GM23248 (cell line): ENCODE results near the gene HSPA1B. TPM values are rescaled to one million over a fixed set of nuclear protein-coding genes. Genes with fewer than 3 reads are reported as not detected.
"Not testable (repeated sequence)": the region's sequence is repeated elsewhere in the genome, so short reads cannot be mapped to it uniquely, and the experiment has no call there.

Experiments used
- DNase-seq: peaks from one replicate; pipeline ENCODE4 v3.0.0-alpha.2; 2015
- H2AFZ ChIP-seq: fragments of 200-600 bp; sonication (generic); 2 replicates; pipeline ENCODE4 v1.6.1; 2016; ENCODE audit warnings: antibody characterized with exemption
- H3F3A ChIP-seq: fragments of 200-600 bp; sonication (generic); 2 replicates; pipeline ENCODE4 v1.6.1; 2016; ENCODE audit warnings: mild to moderate bottlenecking, antibody characterized with exemption, mixed run types; ENCODE audit not compliant: insufficient read depth
- H3K27ac ChIP-seq: fragments of 200-600 bp; sonication (generic); 2 replicates; pipeline ENCODE4 v1.5.1; 2016; ENCODE audit warnings: mild to moderate bottlenecking
- H3K27me3 ChIP-seq: fragments of 200-600 bp; sonication (generic); replicated peaks from 2 replicates; pipeline ENCODE4 v1.6.1; 2016; ENCODE audit warnings: mild to moderate bottlenecking; ENCODE audit not compliant: insufficient read depth
- H3K36me3 ChIP-seq: fragments of 200-600 bp; sonication (generic); 2 replicates; pipeline ENCODE4 v1.6.1; 2016; ENCODE audit warnings: low read depth, mild to moderate bottlenecking
- H3K4me1 ChIP-seq: fragments of 200-600 bp; sonication (generic); 2 replicates; pipeline ENCODE4 v1.6.1; 2016; ENCODE audit warnings: mild to moderate bottlenecking; ENCODE audit not compliant: insufficient read depth
- H3K4me2 ChIP-seq: fragments of 200-600 bp; sonication (generic); one replicate; pipeline ENCODE4 v1.6.1; 2016; ENCODE audit warnings: mild to moderate bottlenecking; ENCODE audit not compliant: unreplicated experiment
- H3K4me3 ChIP-seq: fragments of 200-600 bp; sonication (generic); 2 replicates; pipeline ENCODE4 v1.5.1; 2016; ENCODE audit warnings: mild to moderate bottlenecking
- H3K79me2 ChIP-seq: fragments of 200-600 bp; sonication (generic); 2 replicates; pipeline ENCODE4 v1.6.1; 2016; ENCODE audit warnings: mild to moderate bottlenecking; ENCODE audit not compliant: insufficient read depth
- H3K9ac ChIP-seq: fragments of 200-600 bp; sonication (generic); 2 replicates; pipeline ENCODE4 v1.6.1; 2016; ENCODE audit warnings: mild to moderate bottlenecking
- H3K9me2 ChIP-seq: fragments of 200-600 bp; sonication (generic); 2 replicates; pipeline ENCODE4 v1.6.1; 2016; ENCODE audit warnings: mixed run types, mild to moderate bottlenecking, moderate library complexity; ENCODE audit not compliant: insufficient read depth
- H3K9me3 ChIP-seq: fragments of 200-600 bp; sonication (generic); one replicate; pipeline ENCODE4 v1.6.1; 2017; ENCODE audit warnings: low read depth
- H4K20me1 ChIP-seq: fragments of 200-600 bp; sonication (generic); 2 replicates; pipeline ENCODE4 v1.6.0; 2016; ENCODE audit not compliant: insufficient read depth
- EZH2 ChIP-seq: fragments of 200-600 bp; sonication (generic); IDR thresholded peaks from 2 replicates; pipeline ENCODE4 v1.6.1; 2018; ENCODE audit warnings: antibody characterized with exemption, mild to moderate bottlenecking; ENCODE audit not compliant: insufficient read depth, poor library complexity, severe bottlenecking
- EZH2phosphoT487 ChIP-seq: fragments of 200-600 bp; sonication (generic); IDR thresholded peaks from 2 replicates; pipeline ENCODE4 v1.6.1; 2018; ENCODE audit warnings: antibody characterized with exemption, moderate library complexity, mild to moderate bottlenecking, low read depth; ENCODE audit not compliant: insufficient read depth
- WGBS, 2 experiments: methylation state at CpG; one replicate each; pipeline ENCODE4 v1.1.6; 2015 to 2017; ENCODE audit warnings: low lambda C conversion rate in 2 of 2, low coverage in 1 of 2; ENCODE audit errors: missing lambda C conversion rate in 2 of 2; 5-methylcytosine and 5-hydroxymethylcytosine counted together
- in situ Hi-C: fragments of 300-500 bp; cut with MboI; formaldehyde crosslinking; loops from 2 replicates; pipeline ENCODE4 v1.15.0; 2020
- polyA plus RNA-seq: library from polyadenylated mRNA; unstranded; fragments of >200 nt; fragmentation: Nextera tagmentation; extraction: Ambion mirVana; gene quantifications from 2 replicates; pipeline ENCODE4 v1.2.1, GENCODE V29; 2016
- total RNA-seq: library from RNA; depleted of rRNA; stranded (reverse); fragments of >200 nt; shearing (Covaris generic); gene quantifications from 2 replicates; pipeline ENCODE4 v1.2.3, GENCODE V29; 2014

The HSPA1B gene
- total and polyA plus RNA-seq, 2 experiments from 2014 or later: 61.3 to 104 TPM

DNA sequence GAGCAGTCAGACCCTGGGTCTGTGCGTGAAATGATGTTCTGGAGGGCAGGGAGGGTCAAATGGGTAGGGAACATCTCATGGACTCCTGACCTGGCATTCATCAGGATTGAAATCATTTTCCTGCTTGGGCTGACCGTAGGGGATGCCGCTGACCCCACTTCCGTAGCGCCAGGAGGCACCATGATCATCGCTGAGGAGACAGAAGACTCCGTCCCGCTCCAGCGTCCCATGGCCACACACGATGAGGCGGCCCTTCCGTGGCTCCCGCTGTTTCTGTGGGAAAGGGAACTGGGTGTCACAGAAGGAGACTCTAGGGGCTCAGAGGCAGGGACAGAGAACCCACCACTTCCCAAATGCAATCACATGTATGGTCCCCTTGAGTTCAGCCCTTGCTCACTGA lies 32.8 kb downstream of the HSPA1B start:
- 87 to 89% methylated on average over 13 of the region's 13 CpGs for WGBS, 2 experiments
- Histone ChIP-seq H3K9me2 (no peaks in the 10 kb centered on the region), H3K27me3 (no peaks in the 10 kb centered on the region), H3K9ac (no peak overlapping the region), H3K79me2 (peaks cover 11% of the 10 kb centered on the region), H3K4me1 (peaks cover 11% of the 10 kb centered on the region), H2AFZ (no peak overlapping the region), H3K4me2 (no peak overlapping the region), H4K20me1 (no peaks in the 10 kb centered on the region), H3K27ac (no peak overlapping the region), H3F3A (0 out of 2 replicates have a peak, but pooled peaks cover 7% of the 10 kb centered on the region), H3K9me3 (no peaks in the 10 kb centered on the region), H3K36me3 (no peaks in the 10 kb centered on the region; the same call in 1 of the 2 replicates), H3K4me3 (no peak overlapping the region)
- in situ Hi-C loops: no loop called here
- DNase-seq: no peak
- TF ChIP-seq EZH2phosphoT487: no peak
- no peak for TF ChIP-seq EZH2

GRCh38 chr6:31861150-31861549 lies 33.6 kb downstream of the HSPA1B start:
- Histone ChIP-seq H3K9me3 (no peaks in the 10 kb centered on the region), H3K4me1 (peaks cover 11% of the 10 kb centered on the region), H3K79me2 (peaks cover 11% of the 10 kb centered on the region), H3F3A (0 out of 2 replicates have a peak, but pooled peaks cover 7% of the 10 kb centered on the region), H3K27me3 (no peaks in the 10 kb centered on the region), H3K9ac (no peak overlapping the region), H3K4me2 (no peak overlapping the region), H3K36me3 (no peaks in the 10 kb centered on the region; the same call in 1 of the 2 replicates), H4K20me1 (no peaks in the 10 kb centered on the region), H2AFZ (no peak overlapping the region), H3K27ac (no peak overlapping the region), H3K4me3 (no peak overlapping the region), H3K9me2 (no peaks in the 10 kb centered on the region)
- whole genome bisulfite sequencing, 2 experiments: 89 to 90% methylated on average over 7 of the region's 7 CpGs
- in situ Hi-C loops: no loop called here
- no peak for TF ChIP-seq EZH2
- TF ChIP-seq EZH2phosphoT487: no peak
- DNase-seq: no peak

GRCh38 chr6:31861919-31862343 lies 34.4 kb downstream of the HSPA1B start:
- H3K9ac ChIP-seq: peak overlapping the region; percentile 82
- no peak overlapping the region for H3K27ac ChIP-seq
- no peaks in the 10 kb centered on the region for H3K9me3 ChIP-seq
- H3K36me3 ChIP-seq: no peaks in the 10 kb centered on the region; the same call in 1 of the 2 replicates
- no peaks in the 10 kb centered on the region for H4K20me1 ChIP-seq
- 0 out of 2 replicates have a peak, but pooled peaks cover 7% of the 10 kb centered on the region for H3F3A ChIP-seq
- in situ Hi-C loops: no loop called here
- 23 to 34% methylated on average over 13 to 17 of the region's 17 CpGs for WGBS, 2 experiments
- H3K79me2 ChIP-seq: peaks cover 11% of the 10 kb centered on the region
- H2AFZ ChIP-seq: peak overlapping the region; percentile 80
- H3K4me2 ChIP-seq: peak overlapping the region; percentile 96
- peaks cover 11% of the 10 kb centered on the region for H3K4me1 ChIP-seq
- H3K9me2 ChIP-seq: no peaks in the 10 kb centered on the region
- no peak for DNase-seq
- TF ChIP-seq EZH2 (no peak), EZH2phosphoT487 (no peak)
- peak overlapping the region; percentile 90 for H3K4me3 ChIP-seq
- H3K27me3 ChIP-seq: no peaks in the 10 kb centered on the region

GRCh38 chr6:31862344-31863235 lies 35.1 kb downstream of the HSPA1B start, which contains the start of gene NEU1:
Gene NEU1 (minus strand): TSS chr6:31862821. CDS start chr6:31862776, 45 bp downstream.
- H3K27me3 ChIP-seq: no peaks in the 10 kb centered on the region
- no peak for TF ChIP-seq EZH2
- no peak for TF ChIP-seq EZH2phosphoT487
- no peaks in the 10 kb centered on the region for H3K9me2 ChIP-seq
- H3K79me2 ChIP-seq: peaks cover 11% of the 10 kb centered on the region
- no peaks in the 10 kb centered on the region; the same call in 1 of the 2 replicates for H3K36me3 ChIP-seq
- peak within 1 kb of the TSS; percentile 96 for H3K4me2 ChIP-seq
- no peaks in the 10 kb centered on the region for H4K20me1 ChIP-seq
- H3K4me1 ChIP-seq: peaks cover 11% of the 10 kb centered on the region
- 0 to 1% methylated on average over 48 to 57 of the region's 64 CpGs for WGBS, 2 experiments
- in situ Hi-C loops: no loop called here
- H3K27ac ChIP-seq: peak within 1 kb of the TSS; percentile 81
- H3K9ac ChIP-seq: peak within 1 kb of the TSS; percentile 82
- 0 out of 2 replicates have a peak, but pooled peaks cover 7% of the 10 kb centered on the region for H3F3A ChIP-seq
- no peaks in the 10 kb centered on the region for H3K9me3 ChIP-seq
- peak within 1 kb of the TSS; percentile 90 for H3K4me3 ChIP-seq
- peak; percentile 100 for DNase-seq
- H2AFZ ChIP-seq: peak within 1 kb of the TSS; percentile 94

DNA sequence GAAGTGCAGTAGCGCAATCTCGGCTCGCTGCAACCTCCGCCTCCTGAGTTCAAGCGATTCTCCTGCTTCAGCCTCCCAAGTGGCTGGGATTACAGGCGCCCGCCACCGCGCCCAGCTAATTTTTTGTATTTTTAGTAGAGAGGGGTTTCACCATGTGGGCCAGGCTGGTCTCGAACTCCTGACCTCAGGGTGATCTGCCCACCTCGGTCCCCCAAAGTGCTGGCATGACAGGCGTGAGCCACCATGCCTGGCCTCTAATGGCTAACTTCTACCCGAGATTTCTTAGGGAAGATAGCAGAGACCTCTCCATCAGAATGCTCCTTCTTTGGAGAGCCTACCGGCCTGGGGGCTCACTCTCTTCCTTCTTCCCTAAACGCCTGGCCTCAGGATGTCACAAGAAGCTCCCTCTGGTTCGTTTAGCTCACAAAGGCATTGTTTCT lies 36.6 kb downstream of the HSPA1B start:
- 5 to 7% methylated on average over 16 of the region's 16 CpGs for WGBS, 2 experiments
- Histone ChIP-seq H3K9ac (peak overlapping the region; percentile 76), H3K27ac (peak overlapping the region; percentile 81)

More for the DNA sequence above, 36.6 kb downstream of the HSPA1B start:
- H3K79me2 ChIP-seq: peaks cover 11% of the 10 kb centered on the region
- H3K4me2 ChIP-seq: peak overlapping the region; percentile 88
- H3K4me1 ChIP-seq: peaks cover 11% of the 10 kb centered on the region
- H4K20me1 ChIP-seq, DNase-seq, H3K9me2 ChIP-seq, H3F3A ChIP-seq, H3K27me3 ChIP-seq, in situ Hi-C loops, H3K36me3 ChIP-seq, H3K9me3 ChIP-seq: not testable (repeated sequence)
- peak overlapping the region; percentile 90 for H3K4me3 ChIP-seq
- H2AFZ ChIP-seq: peak overlapping the region; percentile 94
